GM19467 (cell line): Measurements from ENCODE around the gene PCNX2.

Experiments
- ATAC-seq: cut with Tn5 transposase; IDR thresholded peaks from one replicate; pipeline ENCODE4 v1.9.1; 2021; ENCODE audit warnings: mild to moderate bottlenecking, moderate library complexity; ENCODE audit not compliant: unreplicated experiment

The PCNX2 gene

GRCh38 chr1:233261206-233261605, 34.3 kb downstream of the PCNX2 start:
- peak; percentile 86 for ATAC-seq

- no peak for ATAC-seq
Observed at GRCh38 chr1:233257786-233258185, 37.7 kb downstream of the PCNX2 start.

DNA sequence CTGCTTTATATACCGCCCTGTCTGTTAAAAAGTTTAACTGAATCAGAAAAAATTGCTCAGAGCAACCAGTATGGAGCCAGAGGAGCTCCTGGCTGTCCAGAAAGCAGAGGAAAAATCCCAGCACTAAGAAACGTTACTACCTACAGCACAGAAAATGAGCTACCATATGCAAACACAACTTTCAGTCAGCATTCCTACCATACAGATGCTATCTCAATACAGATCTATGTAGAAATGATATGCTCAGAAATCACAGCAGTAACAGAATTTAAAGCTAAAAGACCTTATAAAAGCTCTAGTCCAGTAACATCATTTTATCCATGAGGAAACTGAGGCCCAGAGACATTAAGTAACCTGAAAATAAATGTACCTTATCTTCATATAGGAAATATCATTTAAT, 38.7 kb downstream of the PCNX2 start:
- no peak for ATAC-seq

DNA sequence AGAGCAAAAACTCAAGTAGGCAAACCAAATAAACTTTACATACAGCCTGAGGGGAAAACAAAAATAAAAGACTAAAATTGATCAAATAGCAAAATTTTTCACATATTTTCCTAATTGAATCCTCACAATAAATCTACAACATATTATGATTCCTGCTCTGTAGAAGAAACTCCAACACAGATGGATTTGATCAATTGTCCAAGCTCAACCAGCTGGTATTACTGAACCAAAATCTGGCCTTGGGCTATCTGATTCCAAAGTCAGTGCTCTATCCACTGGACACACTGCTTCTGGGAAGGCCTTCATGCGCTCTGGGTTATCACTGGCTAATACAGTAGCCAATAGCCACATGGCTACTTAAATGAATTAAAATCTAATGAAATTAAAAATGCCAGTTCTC, 39.3 kb downstream of the PCNX2 start:
- ATAC-seq = no peak

GRCh38 chr1:233255145-233255544, 40.4 kb downstream of the PCNX2 start:
- no peak for ATAC-seq

DNA sequence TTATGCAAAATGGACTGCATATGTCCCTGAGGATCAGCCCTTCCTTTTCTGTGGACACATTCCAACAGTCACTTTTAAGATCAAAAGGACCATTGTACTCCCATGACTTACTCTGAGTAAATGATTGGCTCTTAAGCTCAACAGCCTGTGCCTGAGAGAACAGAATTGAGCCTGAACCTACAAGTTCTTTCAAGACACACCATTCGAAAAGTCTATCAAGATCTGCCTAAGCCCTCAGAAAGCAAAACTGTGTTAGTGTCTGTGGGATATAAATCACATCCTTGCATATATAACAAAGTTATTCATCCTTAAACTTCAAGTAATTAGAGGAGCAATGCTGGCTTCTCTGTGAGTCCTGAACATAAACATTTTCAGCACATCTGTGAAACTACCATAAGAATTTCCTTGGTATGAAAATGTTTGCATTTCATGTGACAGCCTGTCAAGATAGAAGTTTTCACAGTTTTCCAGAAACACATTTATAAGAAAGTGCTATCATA, 41.6 kb downstream of the PCNX2 start:
- no peak for ATAC-seq

- ATAC-seq = no peak
Observed at GRCh38 chr1:233253231-233253831, 42.2 kb downstream of the PCNX2 start.

GRCh38 chr1:233252441-233252840, 43.1 kb downstream of the PCNX2 start:
- ATAC-seq = no peak

DNA sequence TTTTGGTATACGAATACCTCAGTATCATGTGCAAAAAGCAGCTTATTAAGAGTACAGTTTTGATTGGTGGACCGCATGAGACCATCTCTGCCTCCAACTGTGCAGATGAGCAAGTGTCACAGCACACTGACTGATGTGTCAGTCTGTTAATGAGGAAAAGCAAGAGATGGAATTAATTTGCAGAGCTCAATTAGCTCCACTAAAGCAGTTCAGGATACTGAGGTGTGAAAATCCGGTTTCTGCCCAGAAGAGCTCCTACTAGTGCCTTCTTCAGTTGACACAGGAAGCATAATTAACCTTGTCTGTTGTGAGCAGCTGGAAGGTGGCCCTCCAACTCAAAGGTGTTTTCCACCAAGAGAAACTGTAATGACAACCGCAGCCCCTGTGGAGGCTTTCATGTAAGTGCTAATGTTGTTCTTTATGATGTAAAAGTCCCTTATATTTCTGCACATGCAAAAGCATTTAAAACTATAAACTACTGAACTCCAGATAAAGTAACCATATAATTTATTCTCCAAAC, 44.3 kb downstream of the PCNX2 start:
- no peak for ATAC-seq

DNA sequence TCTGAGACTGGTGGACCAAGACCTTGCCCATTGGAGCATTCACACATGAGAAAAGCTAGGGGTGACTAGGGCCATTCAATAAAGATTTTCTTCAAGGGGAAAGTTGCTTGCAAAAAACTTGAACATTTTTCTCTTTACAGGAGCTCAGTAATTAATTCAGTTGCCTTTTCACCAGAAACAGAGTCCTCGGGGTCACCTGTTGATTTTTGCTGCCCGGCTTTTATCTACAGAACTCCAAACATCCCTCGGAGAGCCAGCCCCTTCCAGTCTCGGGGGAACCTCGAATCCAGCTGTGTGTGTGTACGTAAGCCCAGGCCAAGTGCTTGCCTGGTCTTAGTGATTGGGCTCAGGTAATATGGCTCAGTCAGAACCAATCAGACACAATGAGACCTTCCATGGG, 47.5 kb downstream of the PCNX2 start:
- no peak for ATAC-seq

- no peak for ATAC-seq
Observed at GRCh38 chr1:233246965-233247364, 48.6 kb downstream of the PCNX2 start.

- no peak for ATAC-seq
Observed at GRCh38 chr1:233245191-233245765, 50.2 kb downstream of the PCNX2 start.

GRCh38 chr1:233244183-233244582, 51.3 kb downstream of the PCNX2 start:
- ATAC-seq = no peak

GRCh38 chr1:233242827-233243483, 52.6 kb downstream of the PCNX2 start:
- ATAC-seq = no peak

- ATAC-seq = no peak
Observed at GRCh38 chr1:233241759-233242158, 53.8 kb downstream of the PCNX2 start.

DNA sequence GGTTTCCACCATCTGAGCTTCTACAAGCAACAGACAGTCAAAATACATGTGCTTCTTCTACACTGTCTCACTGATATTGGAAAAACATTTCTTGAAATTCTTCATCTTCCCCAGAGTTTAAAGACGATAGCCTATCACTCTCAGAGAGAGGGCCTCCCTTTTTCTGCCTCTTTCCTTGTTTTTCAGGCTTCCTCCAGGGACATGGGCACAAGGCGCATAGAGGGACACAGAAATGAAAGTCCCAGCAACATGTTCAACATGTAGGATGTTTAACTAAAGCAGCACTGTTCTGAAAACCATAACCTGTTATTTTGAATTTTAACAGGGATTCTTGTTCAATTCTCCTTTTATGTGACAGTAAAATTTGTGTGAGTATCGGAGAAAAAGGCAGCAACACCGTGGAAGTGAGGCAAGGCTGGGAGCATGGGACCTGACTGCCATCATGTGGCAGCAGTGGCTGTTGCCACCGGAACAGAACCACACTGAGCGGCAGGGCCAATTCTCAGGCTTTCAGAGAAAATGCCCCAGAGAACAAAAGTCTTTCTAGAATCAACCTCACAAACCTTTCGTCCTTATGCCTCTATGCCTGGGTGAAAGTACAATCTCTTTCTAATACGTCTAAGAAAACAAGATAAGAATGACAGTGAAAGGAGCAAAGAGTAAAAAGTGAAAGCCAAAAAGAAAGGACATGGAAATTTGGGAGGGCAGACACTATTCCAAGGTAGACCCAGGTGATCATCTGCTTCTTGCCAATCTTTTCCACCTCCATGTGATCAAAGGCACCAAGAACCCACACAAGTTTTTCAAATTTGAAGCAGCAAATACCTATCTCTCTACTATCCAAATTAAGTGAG, 54.5 kb downstream of the PCNX2 start:
- ATAC-seq = no peak

DNA sequence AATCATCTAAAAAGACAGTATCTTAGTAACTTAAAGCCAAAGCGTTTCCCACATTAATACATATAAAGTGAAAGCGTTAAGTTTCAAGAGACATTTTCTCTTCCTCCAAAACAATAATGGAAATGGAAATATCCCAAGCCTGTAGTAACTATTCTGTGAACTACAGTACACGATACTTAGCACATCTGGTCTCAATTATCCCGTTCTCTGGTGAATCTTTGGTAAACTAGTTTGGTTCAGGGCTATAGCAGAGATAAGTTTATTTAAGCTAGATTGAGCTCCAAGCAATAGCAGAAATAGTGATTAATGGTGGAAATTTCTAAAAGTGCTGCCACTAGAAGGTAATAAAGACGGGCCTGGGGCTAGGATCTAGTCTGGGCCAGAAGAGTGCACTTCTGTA, 55.2 kb downstream of the PCNX2 start:
- ATAC-seq = no peak

DNA sequence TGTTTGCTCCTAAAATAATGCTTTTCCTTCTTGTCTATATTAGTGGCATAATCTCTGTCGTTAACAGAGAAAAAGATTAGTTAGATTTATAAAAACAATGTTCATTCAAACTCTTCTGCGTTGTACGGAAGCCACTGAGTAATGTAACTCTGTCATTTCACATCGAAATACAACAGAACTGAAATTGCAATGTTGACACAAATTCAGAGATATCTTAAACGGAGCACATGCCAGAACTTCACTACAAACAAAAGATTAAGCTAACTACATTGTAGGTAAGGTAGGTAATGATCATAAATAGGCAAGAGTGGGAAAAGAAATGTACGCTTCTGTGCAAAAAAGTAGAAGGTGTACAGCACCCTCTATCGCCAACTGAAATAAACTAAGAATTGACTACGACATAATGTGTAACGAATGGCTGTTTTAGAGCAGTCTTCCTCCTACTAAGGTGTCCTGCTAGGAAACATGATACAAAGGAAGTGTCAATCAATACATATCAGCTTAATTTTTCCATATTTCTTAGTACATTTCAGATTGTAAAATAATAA, 56.6 kb downstream of the PCNX2 start:
- no peak for ATAC-seq

- no peak for ATAC-seq
Observed at GRCh38 chr1:233237647-233238046, 57.9 kb downstream of the PCNX2 start.

DNA sequence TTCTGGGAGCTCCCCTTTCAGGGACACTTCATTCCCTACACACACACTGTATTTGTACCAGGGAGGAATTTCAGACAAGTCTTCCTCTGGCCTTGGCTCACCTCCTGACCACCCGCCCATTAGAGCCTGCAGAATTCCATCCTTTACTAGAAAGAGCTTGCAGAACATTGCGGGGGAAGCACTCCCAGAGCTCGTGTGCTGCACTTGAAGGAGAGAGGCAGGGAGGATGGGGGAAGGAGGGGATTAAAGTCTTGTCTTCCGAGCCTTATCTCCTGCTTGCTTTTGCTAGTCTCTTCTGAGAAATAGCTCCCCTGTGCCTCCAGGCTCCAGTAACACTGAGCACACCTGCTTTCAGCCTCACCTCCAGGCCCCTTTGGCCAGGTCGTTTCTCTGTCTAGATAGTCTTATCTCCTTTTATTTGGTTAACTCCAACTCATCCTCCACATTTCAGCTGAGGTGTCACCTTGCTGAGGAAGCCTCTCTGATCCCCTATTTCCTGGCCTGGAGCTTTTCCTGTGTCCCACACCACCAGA, 62.0 kb downstream of the PCNX2 start:
- no peak for ATAC-seq

- ATAC-seq = no peak
Observed at GRCh38 chr1:233230011-233230410, 65.5 kb downstream of the PCNX2 start.
